ENCODE data around the gene NINJ2. TPM values are rescaled to one million over a fixed set of nuclear protein-coding genes. Genes with fewer than 3 reads are reported as not detected.

NINJ2 gene
- total and polyA plus RNA-seq, 12 donors = 1.9 to 25.7 (median 8.3) TPM

DNA sequence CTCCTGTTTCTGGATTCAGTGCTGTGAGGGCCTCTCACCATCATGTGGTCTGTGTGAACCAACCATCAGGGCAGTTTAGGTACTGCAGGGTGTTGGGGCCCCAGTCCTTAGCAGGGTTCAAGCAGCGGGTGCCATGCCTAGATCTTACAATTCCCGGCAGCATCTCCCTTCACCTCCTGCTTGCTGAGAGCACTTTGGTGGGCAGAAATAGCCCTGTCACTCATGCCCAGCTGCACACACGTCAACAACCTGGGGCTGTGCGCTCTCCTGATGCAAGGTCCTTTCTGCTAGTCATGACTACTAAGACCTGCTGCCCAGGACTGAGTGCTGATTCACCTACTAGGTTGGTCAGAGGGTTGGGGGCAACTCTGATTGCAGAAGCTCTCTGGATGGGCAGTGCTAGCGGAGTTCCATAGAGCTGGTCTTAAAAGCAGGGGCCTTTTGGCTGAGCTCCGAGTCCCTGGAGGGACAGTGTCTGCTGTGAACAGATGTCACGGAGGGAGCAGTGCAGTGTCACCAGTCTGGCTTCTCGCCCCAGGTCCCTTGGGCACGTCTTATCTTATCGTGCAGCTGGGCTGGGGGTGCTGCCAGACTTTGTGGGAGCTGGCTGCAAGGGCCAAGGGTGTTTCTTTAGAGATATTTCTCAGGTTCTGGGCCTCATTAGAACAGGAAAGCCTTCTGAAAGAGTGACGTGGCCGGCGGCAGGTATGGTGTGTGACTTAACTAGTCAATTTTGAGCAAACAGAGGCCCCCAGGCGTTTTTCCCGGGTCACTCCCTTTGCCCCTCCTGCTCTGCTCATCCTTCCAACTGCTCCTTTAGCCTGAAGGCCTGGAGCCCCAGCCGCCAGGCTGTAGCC is 71.8 kb downstream of the NINJ2 start:
- Histone ChIP-seq H3K4me1 (peaks cover 13 to 41% (median 25%) of the 10 kb centered on the region in 9 donors), H3K36me3 (no peaks in the 10 kb centered on the region), H3K27me3 (no peaks in the 10 kb centered on the region), H3K4me3 (peak overlapping the region in 1 of 10 donors; percentile 20), H3K9me3 (peaks cover 0 to 8% (median 0%) of the 10 kb centered on the region in 11 donors), H3K27ac (peak overlapping the region; percentile 70 to 92 (median 84))
- ATAC-seq (peak; percentile 84 to 95 (median 91)), DNase-seq (peak; percentile 88 to 89)
- WGBS, 2 donors = 11 to 16% methylated on average over 16 of the region's 16 CpGs
- intact Hi-C loops (cut with DNase I) = loop anchor here in 1 of 10 donors (5.0 kb wide), 1 partner anchor 126 kb away; no protein-coding TSS in a partner anchor
- TF ChIP-seq, protein P1, sequence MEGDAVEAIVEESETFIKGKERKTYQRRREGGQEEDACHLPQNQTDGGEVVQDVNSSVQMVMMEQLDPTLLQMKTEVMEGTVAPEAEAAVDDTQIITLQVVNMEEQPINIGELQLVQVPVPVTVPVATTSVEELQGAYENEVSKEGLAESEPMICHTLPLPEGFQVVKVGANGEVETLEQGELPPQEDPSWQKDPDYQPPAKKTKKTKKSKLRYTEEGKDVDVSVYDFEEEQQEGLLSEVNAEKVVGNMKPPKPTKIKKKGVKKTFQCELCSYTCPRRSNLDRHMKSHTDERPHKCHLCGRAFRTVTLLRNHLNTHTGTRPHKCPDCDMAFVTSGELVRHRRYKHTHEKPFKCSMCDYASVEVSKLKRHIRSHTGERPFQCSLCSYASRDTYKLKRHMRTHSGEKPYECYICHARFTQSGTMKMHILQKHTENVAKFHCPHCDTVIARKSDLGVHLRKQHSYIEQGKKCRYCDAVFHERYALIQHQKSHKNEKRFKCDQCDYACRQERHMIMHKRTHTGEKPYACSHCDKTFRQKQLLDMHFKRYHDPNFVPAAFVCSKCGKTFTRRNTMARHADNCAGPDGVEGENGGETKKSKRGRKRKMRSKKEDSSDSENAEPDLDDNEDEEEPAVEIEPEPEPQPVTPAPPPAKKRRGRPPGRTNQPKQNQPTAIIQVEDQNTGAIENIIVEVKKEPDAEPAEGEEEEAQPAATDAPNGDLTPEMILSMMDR (IDR thresholded peaks at IDR 0.05) = peak in 8 of 9 donors; percentile 11 to 57 (median 20)

DNA sequence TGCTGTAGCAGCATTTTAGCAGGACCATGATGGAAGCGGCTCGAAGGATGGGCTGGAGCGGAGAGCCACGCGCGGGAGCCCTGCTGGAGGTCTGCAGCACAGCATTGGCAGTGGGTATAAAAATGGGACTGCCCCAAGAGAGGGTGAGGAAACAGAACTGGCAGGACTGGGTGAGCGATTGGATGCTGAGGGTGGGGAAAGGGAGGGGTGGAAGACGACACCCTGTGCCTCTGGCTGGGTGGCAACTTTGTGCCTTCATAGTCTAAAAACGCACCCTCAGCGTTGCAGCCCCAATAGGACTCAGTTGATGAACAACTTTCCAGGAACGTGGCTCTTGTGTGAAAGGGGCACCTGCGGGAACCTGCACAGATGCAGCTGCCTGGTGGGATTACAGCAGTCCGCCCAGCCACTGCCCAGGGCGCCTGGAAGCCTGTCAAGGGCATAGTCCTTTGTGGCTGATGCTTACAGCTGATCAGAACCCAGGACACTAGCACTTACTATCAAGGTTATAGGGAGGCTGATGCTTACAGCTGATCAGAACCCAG is 73.0 kb downstream of the NINJ2 start:
- ATAC-seq = peak; percentile 16 to 67 (median 38)
- peak overlapping the region; percentile 44 to 92 (median 82) for H3K27ac ChIP-seq
- no peak overlapping the region for H3K4me3 ChIP-seq
- H3K36me3 ChIP-seq = no peaks in the 10 kb centered on the region
- peaks cover 0 to 8% (median 0%) of the 10 kb centered on the region in 11 donors for H3K9me3 ChIP-seq
- intact Hi-C loops (cut with DNase I) = loop anchor here in 1 of 10 donors (5.0 kb wide), 1 partner anchor 127 kb away; no protein-coding TSS in a partner anchor
- DNase-seq = no peak
- H3K4me1 ChIP-seq = peaks cover 13 to 41% (median 25%) of the 10 kb centered on the region in 9 donors
- H3K27me3 ChIP-seq = no peaks in the 10 kb centered on the region
- TF ChIP-seq, protein P1 (IDR thresholded peaks at IDR 0.05) = no peak
- 57 to 72% methylated on average over 14 of the region's 14 CpGs for WGBS, 2 donors

DNA sequence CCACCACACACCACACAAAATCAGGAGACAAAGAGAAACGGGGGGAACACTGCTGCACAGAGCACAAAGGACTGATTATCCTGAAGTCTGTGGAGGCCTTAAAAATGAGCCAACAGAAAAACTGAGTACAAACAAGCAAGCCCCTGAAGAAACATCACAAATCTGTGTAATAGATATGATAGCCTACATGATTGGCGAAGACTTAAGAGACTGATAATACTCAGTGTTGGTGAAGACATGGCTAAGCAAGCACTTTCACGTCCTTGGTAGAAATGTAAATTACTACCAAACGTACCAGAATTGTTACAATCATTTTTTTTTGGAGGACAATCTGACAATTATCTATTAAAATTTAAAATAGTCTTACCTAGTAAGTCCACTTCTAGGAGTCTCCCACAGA is 74.6 kb downstream of the NINJ2 start:
- H3K9me3 ChIP-seq = peaks cover 0 to 8% (median 0%) of the 10 kb centered on the region in 11 donors
- DNase-seq (no peak), ATAC-seq (no peak)
- WGBS, 2 donors = 93 to 96% methylated on average over 4 of the region's 4 CpGs
- H3K4me3 ChIP-seq = no peak overlapping the region
- H3K4me1 ChIP-seq = peaks cover 13 to 41% (median 25%) of the 10 kb centered on the region in 9 donors
- intact Hi-C loops (cut with DNase I) = no loop called here
- no peaks in the 10 kb centered on the region for H3K27me3 ChIP-seq
- TF ChIP-seq, protein P1 (IDR thresholded peaks at IDR 0.05) = no peak
- H3K27ac ChIP-seq = peak overlapping the region in 1 of 10 donors; percentile 83
- no peaks in the 10 kb centered on the region for H3K36me3 ChIP-seq

DNA sequence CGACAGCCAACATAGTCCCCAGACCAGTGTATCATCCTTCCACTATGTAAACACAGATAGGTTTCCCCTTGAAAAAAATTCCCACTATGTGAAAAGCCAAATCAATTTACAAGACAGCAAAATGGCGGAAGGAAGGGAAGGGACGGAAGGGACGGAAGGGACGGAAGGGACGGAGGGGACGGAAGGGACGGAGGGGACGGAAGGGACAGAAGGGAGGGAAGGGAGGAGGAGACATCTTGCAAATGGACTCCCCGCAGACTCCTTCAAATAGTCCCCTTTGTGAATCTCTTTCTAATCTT is 75.3 kb downstream of the NINJ2 start:
- ATAC-seq (no peak), DNase-seq (no peak)
- H3K27me3 ChIP-seq = no peaks in the 10 kb centered on the region
- TF ChIP-seq, protein P1 (IDR thresholded peaks at IDR 0.05) = no peak
- H3K4me1 ChIP-seq = peaks cover 13 to 41% (median 25%) of the 10 kb centered on the region in 9 donors
- peaks cover 0 to 8% (median 0%) of the 10 kb centered on the region in 11 donors for H3K9me3 ChIP-seq
- H3K36me3 ChIP-seq = no peaks in the 10 kb centered on the region
- intact Hi-C loops (cut with DNase I) = no loop called here
- H3K27ac ChIP-seq = no peak overlapping the region
- 85 to 95% methylated on average over 10 of the region's 10 CpGs for WGBS, 2 donors
- H3K4me3 ChIP-seq = no peak overlapping the region
